Activated T-cell treated with anti-CD3 and anti-CD28 coated beads, Interleukin-2, amount 50 U/mL, for 72 hours (primary cell): ENCODE measurements around the gene PTCH1. TPM values are rescaled to one million over a fixed set of nuclear protein-coding genes. Genes with fewer than 3 reads are reported as not detected.
A peak's percentile ranks its signal among the peaks of the same experiment; 100 is the strongest.

Experiments
- ATAC-seq, 2 donors: fragments of 150-1000 bp; cut with Tn5 transposase; replicated peaks in 1 of 2; 2 replicates each; pipeline ENCODE4 v1.10.0; 2021; ENCODE audit warnings: moderate library complexity in 2 of 2, mild to moderate bottlenecking in 1 of 2
- DNase-seq, 2 donors: peaks; one replicate each; pipeline ENCODE4 v3.0.0; 2021 to 2022; ENCODE audit warnings: mixed read lengths in 1 of 2
- H3K27ac Mint-ChIP-seq: one replicate; pipeline ENCODE4 v1.8.0; 2022; ENCODE audit warnings: mild to moderate bottlenecking, moderate library complexity, mixed read lengths
- H3K27me3 Mint-ChIP-seq: one replicate; pipeline ENCODE4 v1.8.0; 2022; ENCODE audit warnings: low read depth, mixed read lengths
- H3K36me3 Mint-ChIP-seq, 2 donors: one replicate each; pipeline ENCODE4 v1.8.0; 2022; ENCODE audit warnings: mixed read lengths in 2 of 2, mild to moderate bottlenecking in 1 of 2; ENCODE audit not compliant: insufficient read depth in 2 of 2
- H3K4me1 Mint-ChIP-seq: one replicate; pipeline ENCODE4 v1.8.0; 2022; ENCODE audit warnings: low read depth, mixed read lengths
- H3K4me3 Mint-ChIP-seq, 2 donors: one replicate each; pipeline ENCODE4 v1.8.0; 2022; ENCODE audit warnings: mild to moderate bottlenecking in 2 of 2, mixed read lengths in 2 of 2, moderate library complexity in 2 of 2
- H3K9me3 Mint-ChIP-seq, 2 donors: one replicate each; pipeline ENCODE4 v1.8.0; 2022; ENCODE audit warnings: mixed read lengths in 2 of 2
- total RNA-seq, 2 donors: library from RNA; stranded (reverse); gene quantifications; one replicate each; pipeline ENCODE4 v1.2.3, GENCODE V29; 2022

PTCH1 gene
- total RNA-seq, 2 donors from 2014 or later = 5.9 to 10.5 TPM

GRCh38 chr9:95462249-95463147, 54.3 kb downstream of the PTCH1 start:
- no peaks in the 10 kb centered on the region for H3K9me3 Mint-ChIP-seq
- H3K4me1 Mint-ChIP-seq = peaks cover 25% of the 10 kb centered on the region
- H3K4me3 Mint-ChIP-seq = peak overlapping the region; percentile 81 to 90
- peak overlapping the region; percentile 43 for H3K27ac Mint-ChIP-seq
- peaks cover 10% of the 10 kb centered on the region for H3K27me3 Mint-ChIP-seq
- no peaks in the 10 kb centered on the region for H3K36me3 Mint-ChIP-seq
- ATAC-seq (peak; percentile 96 to 98), DNase-seq (peak; percentile 75 to 77)

GRCh38 chr9:95461448-95462248, 55.1 kb downstream of the PTCH1 start:
- DNase-seq (no peak), ATAC-seq (no peak)
- H3K4me3 Mint-ChIP-seq = peak overlapping the region; percentile 81 to 90
- H3K27ac Mint-ChIP-seq = peak overlapping the region; percentile 16
- peaks cover 25% of the 10 kb centered on the region for H3K4me1 Mint-ChIP-seq
- no peaks in the 10 kb centered on the region for H3K9me3 Mint-ChIP-seq
- H3K36me3 Mint-ChIP-seq = peaks cover 0 to 2% of the 10 kb centered on the region in 2 donors
- H3K27me3 Mint-ChIP-seq = peaks cover 10% of the 10 kb centered on the region

- H3K9me3 Mint-ChIP-seq = no peaks in the 10 kb centered on the region
- peaks cover 10% of the 10 kb centered on the region for H3K27me3 Mint-ChIP-seq
- H3K4me1 Mint-ChIP-seq = peaks cover 25% of the 10 kb centered on the region
- H3K27ac Mint-ChIP-seq = no peak overlapping the region
- DNase-seq (no peak), ATAC-seq (no peak)
- no peak overlapping the region for H3K4me3 Mint-ChIP-seq
- peaks cover 0 to 2% of the 10 kb centered on the region in 2 donors for H3K36me3 Mint-ChIP-seq
Observed at GRCh38 chr9:95460518-95461164, 56.1 kb downstream of the PTCH1 start.

GRCh38 chr9:95459851-95460517, 56.8 kb downstream of the PTCH1 start:
- Mint-ChIP-seq H3K36me3 (peaks cover 0 to 2% of the 10 kb centered on the region in 2 donors), H3K27me3 (peaks cover 10% of the 10 kb centered on the region), H3K4me3 (no peak overlapping the region), H3K9me3 (no peaks in the 10 kb centered on the region), H3K27ac (no peak overlapping the region), H3K4me1 (peaks cover 25% of the 10 kb centered on the region)
- ATAC-seq = no peak
- DNase-seq = no peak

- Mint-ChIP-seq H3K9me3 (no peaks in the 10 kb centered on the region), H3K4me1 (peaks cover 25% of the 10 kb centered on the region), H3K27ac (no peak overlapping the region), H3K4me3 (no peak overlapping the region), H3K36me3 (peaks cover 0 to 2% of the 10 kb centered on the region in 2 donors), H3K27me3 (peaks cover 10% of the 10 kb centered on the region)
- ATAC-seq (no peak), DNase-seq (no peak)
Observed at GRCh38 chr9:95459178-95459577, 57.6 kb downstream of the PTCH1 start.

- H3K36me3 Mint-ChIP-seq = peaks cover 0 to 2% of the 10 kb centered on the region in 2 donors
- H3K4me3 Mint-ChIP-seq = no peak overlapping the region
- no peak for DNase-seq
- no peak overlapping the region for H3K27ac Mint-ChIP-seq
- no peaks in the 10 kb centered on the region for H3K9me3 Mint-ChIP-seq
- no peak for ATAC-seq
- H3K4me1 Mint-ChIP-seq = peaks cover 23% of the 10 kb centered on the region
- H3K27me3 Mint-ChIP-seq = peaks cover 10% of the 10 kb centered on the region
Observed at GRCh38 chr9:95458666-95459065, 58.1 kb downstream of the PTCH1 start.

- H3K27me3 Mint-ChIP-seq = peaks cover 10% of the 10 kb centered on the region
- DNase-seq (no peak), ATAC-seq (no peak)
- H3K4me1 Mint-ChIP-seq = peaks cover 14% of the 10 kb centered on the region
- no peak overlapping the region for H3K4me3 Mint-ChIP-seq
- peaks cover 2 to 3% of the 10 kb centered on the region in 2 donors for H3K36me3 Mint-ChIP-seq
- H3K27ac Mint-ChIP-seq = no peak overlapping the region
- no peaks in the 10 kb centered on the region for H3K9me3 Mint-ChIP-seq
Observed at GRCh38 chr9:95457769-95458168, 59.0 kb downstream of the PTCH1 start.

- Mint-ChIP-seq H3K27ac (no peak overlapping the region), H3K36me3 (peaks cover 2 to 3% of the 10 kb centered on the region in 2 donors), H3K9me3 (no peaks in the 10 kb centered on the region), H3K4me1 (no peaks in the 10 kb centered on the region), H3K27me3 (no peaks in the 10 kb centered on the region), H3K4me3 (no peak overlapping the region)
- no peak for ATAC-seq
- no peak for DNase-seq
Observed at GRCh38 chr9:95455714-95456113, 61.1 kb downstream of the PTCH1 start.

GRCh38 chr9:95452176-95452575, 64.6 kb downstream of the PTCH1 start:
- ATAC-seq (no peak), DNase-seq (no peak)
- H3K36me3 Mint-ChIP-seq = peaks cover 2 to 3% of the 10 kb centered on the region in 2 donors
- H3K27me3 Mint-ChIP-seq = no peaks in the 10 kb centered on the region
- no peaks in the 10 kb centered on the region for H3K4me1 Mint-ChIP-seq
- no peak overlapping the region for H3K4me3 Mint-ChIP-seq
- no peaks in the 10 kb centered on the region for H3K9me3 Mint-ChIP-seq
- peak overlapping the region; percentile 10 for H3K27ac Mint-ChIP-seq

- Mint-ChIP-seq H3K4me3 (no peak overlapping the region), H3K9me3 (no peaks in the 10 kb centered on the region), H3K4me1 (no peaks in the 10 kb centered on the region), H3K27ac (no peak overlapping the region), H3K27me3 (no peaks in the 10 kb centered on the region), H3K36me3 (peaks cover 0 to 3% of the 10 kb centered on the region in 2 donors)
- DNase-seq (no peak), ATAC-seq (no peak)
Observed at GRCh38 chr9:95451065-95451426, 65.7 kb downstream of the PTCH1 start.

- Mint-ChIP-seq H3K4me1 (no peaks in the 10 kb centered on the region), H3K27me3 (no peaks in the 10 kb centered on the region), H3K36me3 (peaks cover 0 to 3% of the 10 kb centered on the region in 2 donors), H3K4me3 (no peak overlapping the region), H3K27ac (no peak overlapping the region), H3K9me3 (no peaks in the 10 kb centered on the region)
- no peak for ATAC-seq
- DNase-seq = no peak
Observed at GRCh38 chr9:95450171-95451064, 66.4 kb downstream of the PTCH1 start.

GRCh38 chr9:95449016-95449415, 67.8 kb downstream of the PTCH1 start:
- H3K9me3 Mint-ChIP-seq = no peaks in the 10 kb centered on the region
- no peak for ATAC-seq
- no peak overlapping the region for H3K27ac Mint-ChIP-seq
- H3K27me3 Mint-ChIP-seq = no peaks in the 10 kb centered on the region
- H3K36me3 Mint-ChIP-seq = peaks cover 0 to 3% of the 10 kb centered on the region in 2 donors
- no peak overlapping the region for H3K4me3 Mint-ChIP-seq
- H3K4me1 Mint-ChIP-seq = no peaks in the 10 kb centered on the region
- no peak for DNase-seq
